ENCODE measurements around the gene LCE2A.
"Not testable (repeated sequence)": the region's sequence is repeated elsewhere in the genome, so short reads cannot be mapped to it uniquely, and the experiment has no call there.

LCE2A gene, protein sequence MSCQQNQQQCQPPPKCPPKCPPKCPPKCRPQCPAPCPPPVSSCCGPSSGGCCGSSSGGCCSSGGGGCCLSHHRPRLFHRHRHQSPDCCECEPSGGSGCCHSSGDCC
- total RNA-seq = 0 reads per million in 3 donors

DNA sequence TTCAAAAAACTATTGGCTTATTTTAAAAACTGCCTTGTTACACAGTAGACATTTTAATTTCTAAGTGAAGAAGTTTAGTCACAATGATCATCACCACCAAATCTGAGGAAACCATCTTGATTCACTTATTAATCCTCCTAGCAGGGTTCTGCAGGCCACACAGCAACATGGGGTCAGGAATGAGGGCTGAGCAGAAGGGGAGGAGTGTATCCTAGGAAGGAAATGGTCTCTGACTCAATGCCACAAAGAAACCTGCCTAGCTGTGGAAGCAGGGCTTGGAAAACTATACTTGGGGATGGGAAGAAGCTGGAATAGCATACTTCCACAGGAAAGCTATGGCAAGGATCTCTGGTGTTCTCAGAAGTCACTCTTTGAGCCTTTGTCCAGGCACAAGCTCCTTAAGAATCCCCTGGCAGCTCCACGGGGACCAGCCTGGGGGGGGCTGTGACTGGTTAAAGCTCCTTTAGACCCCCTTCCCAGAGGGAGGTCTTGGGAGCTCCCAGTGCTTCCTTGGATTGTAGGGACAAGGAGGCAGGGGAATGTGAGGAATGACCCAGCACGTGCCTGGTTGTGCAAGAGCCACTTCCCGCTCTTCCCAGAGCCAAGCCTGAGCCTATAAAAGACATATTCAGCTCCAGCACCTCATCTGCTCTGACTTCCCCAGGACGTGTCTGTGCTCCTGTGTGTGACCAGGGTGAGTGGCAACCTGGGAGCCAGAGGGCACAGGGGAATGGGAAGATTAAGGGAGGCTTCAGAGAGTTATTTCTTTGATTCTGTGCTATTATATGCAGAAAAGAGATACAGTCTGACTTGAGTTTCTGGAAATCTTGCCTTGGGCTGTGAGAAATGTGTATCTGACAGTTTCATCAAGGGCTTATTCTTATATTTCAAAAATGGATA lies at the start of gene LCE2A:
Gene LCE2A, plus strand, starts transcription at position 645 of the 900 bp plus-strand sequence. CDS start 557 bp downstream, outside the sequence.
- Histone ChIP-seq H3K9me3 (ENCODE audit: control insufficient read depth, low read length) (no peaks in the 10 kb centered on the region), H3K36me3 (ENCODE audit: control insufficient read depth, insufficient read depth, low read length) (no peaks in the 10 kb centered on the region), H3K27ac (ENCODE audit: insufficient read depth, low read length, poor library complexity, severe bottlenecking) (no peak within 1 kb of the TSS), H3K27me3 (replicated peaks; ENCODE audit: control insufficient read depth, insufficient read depth, low read length, poor library complexity, severe bottlenecking) (no peaks in the 10 kb centered on the region), H3K4me1 (ENCODE audit: control insufficient read depth, insufficient read depth, low read length, poor library complexity, severe bottlenecking) (no peaks in the 10 kb centered on the region), H3K4me3 (ENCODE audit: insufficient read depth, low read depth, low read length, poor library complexity, severe bottlenecking) (no peak within 1 kb of the TSS)
- DNase-seq = no peak

DNA sequence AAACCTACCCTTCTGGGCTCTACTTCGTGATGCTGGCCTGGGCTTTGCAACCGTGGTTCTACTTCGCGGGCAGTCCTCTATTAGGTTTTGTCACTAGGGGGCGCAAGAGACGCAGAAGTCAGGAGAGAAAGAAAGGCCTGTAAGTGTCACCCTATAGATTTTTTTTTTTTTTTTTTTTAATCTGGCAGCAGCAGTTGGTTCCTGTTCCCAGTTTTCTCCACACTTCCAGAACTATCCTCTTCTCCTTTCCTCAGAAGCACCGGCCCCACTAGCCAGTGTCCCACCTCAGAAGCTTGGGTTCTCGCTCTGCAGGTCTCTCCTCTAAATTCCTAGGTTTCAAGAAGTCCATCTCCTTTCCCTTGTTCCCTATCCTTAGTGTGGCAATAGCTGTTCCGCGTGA lies 44.0 kb upstream of the LCE2A start:
- H3K27ac ChIP-seq (ENCODE audit: insufficient read depth, low read length, poor library complexity, severe bottlenecking) = no peak overlapping the region
- no peaks in the 10 kb centered on the region for H3K27me3 ChIP-seq (replicated peaks; ENCODE audit: control insufficient read depth, insufficient read depth, low read length, poor library complexity, severe bottlenecking)
- peak in 1 of 3 donors; percentile 15 for DNase-seq
- no peaks in the 10 kb centered on the region for H3K9me3 ChIP-seq (ENCODE audit: control insufficient read depth, low read length)
- H3K4me1 ChIP-seq (ENCODE audit: control insufficient read depth, insufficient read depth, low read length, poor library complexity, severe bottlenecking) = no peaks in the 10 kb centered on the region
- H3K4me3 ChIP-seq (ENCODE audit: insufficient read depth, low read depth, low read length, poor library complexity, severe bottlenecking) = no peak overlapping the region
- H3K36me3 ChIP-seq (ENCODE audit: control insufficient read depth, insufficient read depth, low read length) = no peaks in the 10 kb centered on the region

DNA sequence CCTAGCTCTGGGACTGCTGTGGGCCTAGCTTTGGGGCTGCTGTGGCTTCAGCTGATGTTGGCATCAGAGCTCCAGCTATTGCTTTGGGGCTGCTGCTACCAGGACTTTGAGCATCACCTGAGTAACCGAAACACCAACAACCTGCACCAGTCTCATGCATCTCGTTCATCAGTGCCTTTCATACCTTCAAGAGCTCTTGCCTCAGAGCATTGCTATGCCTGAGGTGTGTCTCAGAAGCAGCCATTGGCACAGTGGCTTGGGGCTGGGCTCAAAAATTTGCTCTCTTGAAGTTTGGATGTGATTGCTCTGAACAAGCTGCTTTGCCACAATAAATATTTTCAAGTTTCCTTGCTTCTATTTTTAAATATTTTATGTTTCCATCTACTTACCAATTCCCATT lies 41.7 kb upstream of the LCE2A start:
- Histone ChIP-seq H3K27ac (ENCODE audit: insufficient read depth, low read length, poor library complexity, severe bottlenecking) (no peak overlapping the region), H3K36me3 (ENCODE audit: control insufficient read depth, insufficient read depth, low read length) (no peaks in the 10 kb centered on the region), H3K4me3 (ENCODE audit: insufficient read depth, low read depth, low read length, poor library complexity, severe bottlenecking) (no peak overlapping the region), H3K9me3 (ENCODE audit: control insufficient read depth, low read length) (no peaks in the 10 kb centered on the region), H3K27me3 (replicated peaks; ENCODE audit: control insufficient read depth, insufficient read depth, low read length, poor library complexity, severe bottlenecking) (no peaks in the 10 kb centered on the region), H3K4me1 (ENCODE audit: control insufficient read depth, insufficient read depth, low read length, poor library complexity, severe bottlenecking) (no peaks in the 10 kb centered on the region)
- DNase-seq = no peak

DNA sequence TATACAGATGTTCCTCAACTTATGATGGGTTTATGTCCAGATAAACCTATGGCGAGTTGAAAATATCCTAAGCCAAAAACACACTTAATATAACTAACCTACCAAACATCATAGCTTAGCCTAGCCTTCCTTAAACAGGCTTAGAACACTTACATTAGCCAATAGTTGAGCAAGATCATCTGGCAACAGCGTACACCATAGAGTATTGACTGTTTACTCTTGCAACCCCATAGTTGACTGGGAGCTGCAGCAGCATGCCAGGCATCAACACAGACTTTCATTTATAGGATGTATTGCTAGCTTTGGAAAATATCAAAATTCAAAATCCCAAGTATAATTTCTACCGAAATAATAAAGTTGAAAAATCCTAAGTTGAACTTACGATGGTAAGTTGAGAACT lies 40.5 kb upstream of the LCE2A start:
- H3K9me3 ChIP-seq (ENCODE audit: control insufficient read depth, low read length) = no peaks in the 10 kb centered on the region
- H3K36me3 ChIP-seq (ENCODE audit: control insufficient read depth, insufficient read depth, low read length) = no peaks in the 10 kb centered on the region
- H3K4me3 ChIP-seq (ENCODE audit: insufficient read depth, low read depth, low read length, poor library complexity, severe bottlenecking) = no peak overlapping the region
- no peaks in the 10 kb centered on the region for H3K27me3 ChIP-seq (replicated peaks; ENCODE audit: control insufficient read depth, insufficient read depth, low read length, poor library complexity, severe bottlenecking)
- H3K4me1 ChIP-seq (ENCODE audit: control insufficient read depth, insufficient read depth, low read length, poor library complexity, severe bottlenecking) = no peaks in the 10 kb centered on the region
- no peak for DNase-seq
- H3K27ac ChIP-seq (ENCODE audit: insufficient read depth, low read length, poor library complexity, severe bottlenecking) = no peak overlapping the region

DNA sequence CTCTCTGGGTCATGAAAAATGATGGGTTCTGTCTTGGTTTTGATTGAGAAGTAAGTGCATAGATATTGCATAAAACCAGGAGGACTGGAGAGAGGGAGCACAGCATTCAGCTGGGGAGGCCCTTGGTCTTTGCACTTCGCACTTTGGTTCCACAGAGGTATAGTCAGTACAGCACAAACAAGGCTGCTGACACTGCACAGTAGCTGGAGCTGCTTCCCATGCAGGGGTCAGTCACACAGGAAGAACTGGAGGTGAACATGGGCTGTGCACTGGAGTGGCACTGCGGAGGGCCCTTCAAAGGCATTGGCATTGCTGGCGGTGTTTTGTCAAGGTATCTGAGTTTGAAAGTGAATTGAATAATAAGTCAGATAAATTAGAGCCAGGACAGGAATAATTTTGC lies 39.5 kb upstream of the LCE2A start:
- no peak overlapping the region for H3K4me3 ChIP-seq (ENCODE audit: insufficient read depth, low read depth, low read length, poor library complexity, severe bottlenecking)
- no peaks in the 10 kb centered on the region for H3K36me3 ChIP-seq (ENCODE audit: control insufficient read depth, insufficient read depth, low read length)
- no peaks in the 10 kb centered on the region for H3K9me3 ChIP-seq (ENCODE audit: control insufficient read depth, low read length)
- H3K27me3 ChIP-seq (replicated peaks; ENCODE audit: control insufficient read depth, insufficient read depth, low read length, poor library complexity, severe bottlenecking) = no peaks in the 10 kb centered on the region
- no peak for DNase-seq
- no peaks in the 10 kb centered on the region for H3K4me1 ChIP-seq (ENCODE audit: control insufficient read depth, insufficient read depth, low read length, poor library complexity, severe bottlenecking)
- H3K27ac ChIP-seq (ENCODE audit: insufficient read depth, low read length, poor library complexity, severe bottlenecking) = no peak overlapping the region

DNA sequence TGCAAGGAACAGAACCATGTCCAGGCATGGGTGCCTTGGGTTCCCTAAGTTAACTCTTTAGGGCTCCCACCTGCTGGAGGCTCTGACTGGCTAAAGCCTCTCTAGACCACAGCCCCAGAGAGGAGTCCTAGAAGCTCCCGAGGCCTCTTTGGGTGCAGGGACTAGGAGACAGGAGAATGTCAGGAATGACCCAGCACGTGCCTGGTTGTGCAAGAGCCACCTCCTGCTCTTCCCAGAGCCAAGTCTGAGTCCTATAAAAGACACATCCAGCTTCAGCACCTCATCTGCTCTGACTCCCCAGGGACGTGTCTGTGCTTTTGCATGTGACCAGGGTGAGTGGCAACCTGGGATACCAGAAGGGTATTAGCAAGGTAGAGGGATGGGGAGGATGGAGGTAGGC lies 35.0 kb upstream of the LCE2A start, which contains the start of gene LCE2D:
Gene LCE2D, plus strand, starts transcription at position 283 of the 400 bp plus-strand sequence. CDS start 726 bp downstream, outside the sequence.
- H3K9me3 ChIP-seq (ENCODE audit: control insufficient read depth, low read length) = no peaks in the 10 kb centered on the region
- no peaks in the 10 kb centered on the region for H3K36me3 ChIP-seq (ENCODE audit: control insufficient read depth, insufficient read depth, low read length)
- no peak for DNase-seq
- no peak within 1 kb of the TSS for H3K4me3 ChIP-seq (ENCODE audit: insufficient read depth, low read depth, low read length, poor library complexity, severe bottlenecking)
- no peaks in the 10 kb centered on the region for H3K4me1 ChIP-seq (ENCODE audit: control insufficient read depth, insufficient read depth, low read length, poor library complexity, severe bottlenecking)
- H3K27me3 ChIP-seq (replicated peaks; ENCODE audit: control insufficient read depth, insufficient read depth, low read length, poor library complexity, severe bottlenecking) = no peaks in the 10 kb centered on the region
- no peak within 1 kb of the TSS for H3K27ac ChIP-seq (ENCODE audit: insufficient read depth, low read length, poor library complexity, severe bottlenecking)

DNA sequence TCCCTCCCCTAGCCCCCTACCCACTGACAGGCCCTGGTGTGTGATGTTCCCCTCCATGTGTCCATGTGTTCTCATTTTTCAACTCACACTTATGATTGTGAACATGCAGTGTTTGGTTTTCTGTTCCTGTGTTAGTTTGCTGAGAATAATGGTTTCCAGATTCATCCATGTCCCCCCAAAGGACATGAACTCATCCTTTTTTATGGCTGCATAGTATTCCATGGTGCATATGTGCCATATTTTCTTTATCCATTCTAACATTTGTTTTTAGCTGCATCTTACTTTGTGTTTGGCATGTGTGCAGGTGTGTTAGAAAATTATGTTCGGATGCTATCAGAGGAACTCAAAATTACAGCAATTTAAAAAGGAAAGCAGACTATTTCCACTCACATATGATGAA lies 32.0 kb upstream of the LCE2A start:
- not testable (repeated sequence) for H3K27ac ChIP-seq (ENCODE audit: insufficient read depth, low read length, poor library complexity, severe bottlenecking); H3K9me3 ChIP-seq (ENCODE audit: control insufficient read depth, low read length); H3K27me3 ChIP-seq (replicated peaks; ENCODE audit: control insufficient read depth, insufficient read depth, low read length, poor library complexity, severe bottlenecking); H3K4me3 ChIP-seq (ENCODE audit: insufficient read depth, low read depth, low read length, poor library complexity, severe bottlenecking); H3K4me1 ChIP-seq (ENCODE audit: control insufficient read depth, insufficient read depth, low read length, poor library complexity, severe bottlenecking); H3K36me3 ChIP-seq (ENCODE audit: control insufficient read depth, insufficient read depth, low read length); DNase-seq

DNA sequence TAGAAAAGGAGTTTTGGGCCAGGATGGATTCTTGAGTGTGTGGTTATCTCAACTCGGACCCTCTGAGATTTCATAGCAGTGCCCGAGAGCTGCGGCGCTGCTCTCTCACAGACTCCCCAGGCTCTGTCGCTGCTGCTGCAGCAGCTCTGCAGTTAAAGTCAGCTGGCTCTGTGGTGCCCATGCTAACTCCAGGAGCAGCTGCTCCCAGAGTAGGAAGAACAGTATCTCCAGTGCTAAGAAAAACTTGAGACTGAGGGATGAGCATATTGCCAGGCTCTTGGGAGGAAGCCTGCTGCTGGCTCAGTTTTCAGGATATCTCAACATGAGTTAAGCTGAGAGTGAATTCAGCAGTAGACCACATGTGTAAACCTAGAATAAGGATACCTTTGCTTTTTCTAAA lies 30.5 kb upstream of the LCE2A start:
- DNase-seq = no peak
- Histone ChIP-seq H3K36me3 (ENCODE audit: control insufficient read depth, insufficient read depth, low read length) (no peaks in the 10 kb centered on the region), H3K4me1 (ENCODE audit: control insufficient read depth, insufficient read depth, low read length, poor library complexity, severe bottlenecking) (no peaks in the 10 kb centered on the region), H3K9me3 (ENCODE audit: control insufficient read depth, low read length) (no peaks in the 10 kb centered on the region), H3K27ac (ENCODE audit: insufficient read depth, low read length, poor library complexity, severe bottlenecking) (no peak overlapping the region), H3K4me3 (ENCODE audit: insufficient read depth, low read depth, low read length, poor library complexity, severe bottlenecking) (no peak overlapping the region), H3K27me3 (replicated peaks; ENCODE audit: control insufficient read depth, insufficient read depth, low read length, poor library complexity, severe bottlenecking) (no peaks in the 10 kb centered on the region)

DNA sequence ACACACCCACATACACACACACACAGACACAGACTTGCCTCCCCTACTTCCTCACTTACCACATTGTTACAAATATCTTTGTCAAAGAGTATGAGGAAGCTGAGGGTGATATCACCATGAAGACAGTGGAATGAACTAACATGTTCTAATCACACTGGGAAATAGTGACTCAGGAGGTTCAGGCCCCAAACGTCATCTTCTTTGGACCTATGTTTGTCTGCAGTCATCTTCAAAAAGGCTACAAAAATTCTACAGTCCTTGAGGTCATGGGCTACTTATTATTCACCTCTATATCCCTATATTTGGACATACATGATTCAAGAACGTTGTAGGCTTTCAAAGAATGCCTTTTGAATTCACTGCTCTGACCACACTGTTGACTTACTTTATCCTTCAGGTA lies 25.1 kb upstream of the LCE2A start:
- H3K4me3 ChIP-seq (ENCODE audit: insufficient read depth, low read depth, low read length, poor library complexity, severe bottlenecking) = no peak overlapping the region
- H3K36me3 ChIP-seq (ENCODE audit: control insufficient read depth, insufficient read depth, low read length) = no peaks in the 10 kb centered on the region
- H3K4me1 ChIP-seq (ENCODE audit: control insufficient read depth, insufficient read depth, low read length, poor library complexity, severe bottlenecking) = no peaks in the 10 kb centered on the region
- H3K27me3 ChIP-seq (replicated peaks; ENCODE audit: control insufficient read depth, insufficient read depth, low read length, poor library complexity, severe bottlenecking) = no peaks in the 10 kb centered on the region
- H3K9me3 ChIP-seq (ENCODE audit: control insufficient read depth, low read length) = no peaks in the 10 kb centered on the region
- DNase-seq = no peak
- no peak overlapping the region for H3K27ac ChIP-seq (ENCODE audit: insufficient read depth, low read length, poor library complexity, severe bottlenecking)

DNA sequence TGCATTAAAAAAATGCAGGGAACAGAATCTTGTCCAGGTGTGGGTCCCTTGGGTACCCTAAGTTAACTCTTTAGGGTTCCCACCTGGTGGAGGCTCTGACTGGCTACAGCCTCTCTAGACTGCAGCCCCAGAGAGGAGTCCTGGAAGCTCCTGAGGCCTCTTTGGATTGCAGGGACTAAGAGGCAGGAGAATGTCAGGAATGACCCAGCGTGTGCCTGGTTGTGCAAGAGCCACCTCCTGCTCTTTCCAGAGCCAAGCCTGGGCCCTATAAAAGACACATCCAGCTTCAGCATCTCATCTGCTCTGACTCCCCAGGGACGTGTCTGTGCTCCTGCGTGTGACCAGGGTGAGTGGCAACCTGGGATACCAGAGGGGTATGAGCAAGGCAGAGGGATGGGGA lies 23.2 kb upstream of the LCE2A start, which contains the start of gene LCE2C:
Gene LCE2C, plus strand, starts transcription at position 297 of the 400 bp plus-strand sequence. CDS start 737 bp downstream, outside the sequence.
- not testable (repeated sequence) for DNase-seq; H3K4me1 ChIP-seq (ENCODE audit: control insufficient read depth, insufficient read depth, low read length, poor library complexity, severe bottlenecking); H3K4me3 ChIP-seq (ENCODE audit: insufficient read depth, low read depth, low read length, poor library complexity, severe bottlenecking); H3K9me3 ChIP-seq (ENCODE audit: control insufficient read depth, low read length); H3K27ac ChIP-seq (ENCODE audit: insufficient read depth, low read length, poor library complexity, severe bottlenecking); H3K27me3 ChIP-seq (replicated peaks; ENCODE audit: control insufficient read depth, insufficient read depth, low read length, poor library complexity, severe bottlenecking); H3K36me3 ChIP-seq (ENCODE audit: control insufficient read depth, insufficient read depth, low read length)
